Trophoblast cell (in vitro differentiated cells and primary cell): Measurements from ENCODE around the gene CHIC2.
"Not testable (repeated sequence)": the region's sequence is repeated elsewhere in the genome, so short reads cannot be mapped to it uniquely, and the experiment has no call there.

Experiments used
- DNase-seq, 2 donors: peaks; one replicate each; pipeline ENCODE4 v3.0.0-alpha.2; 2016
- H2AFZ ChIP-seq: 2 replicates; pipeline ENCODE4 v1.6.1; 2013; ENCODE audit warnings: low read length, moderate library complexity, mild to moderate bottlenecking; ENCODE audit not compliant: insufficient read depth, poor library complexity
- H2AK5ac ChIP-seq: 2 replicates; pipeline ENCODE4 v1.6.1; 2013; ENCODE audit warnings: mild to moderate bottlenecking, low read length
- H2BK120ac ChIP-seq: 2 replicates; pipeline ENCODE4 v1.6.1; 2013; ENCODE audit warnings: low read length, mild to moderate bottlenecking, moderate library complexity; ENCODE audit not compliant: insufficient read depth, poor library complexity
- H2BK12ac ChIP-seq: 2 replicates; pipeline ENCODE4 v1.6.1; 2013; ENCODE audit warnings: mild to moderate bottlenecking, low read length, moderate library complexity
- H2BK5ac ChIP-seq: 2 replicates; pipeline ENCODE4 v1.6.1; 2013; ENCODE audit warnings: low read length, low read depth, moderate library complexity, mild to moderate bottlenecking; ENCODE audit not compliant: poor library complexity
- H3K14ac ChIP-seq: 2 replicates; pipeline ENCODE4 v1.6.1; 2013; ENCODE audit warnings: mild to moderate bottlenecking, low read length
- H3K18ac ChIP-seq: 2 replicates; pipeline ENCODE4 v1.6.1; 2013; ENCODE audit warnings: mild to moderate bottlenecking, low read length
- H3K23ac ChIP-seq: 2 replicates; pipeline ENCODE4 v1.6.1; 2013; ENCODE audit warnings: low read length
- H3K27ac ChIP-seq: 2 replicates; pipeline ENCODE4 v1.5.1; 2013; ENCODE audit warnings: low read depth, mild to moderate bottlenecking, inconsistent platforms, low read length, moderate library complexity
- H3K27me3 ChIP-seq: 2 replicates; pipeline ENCODE4 v1.6.1; 2013; ENCODE audit warnings: inconsistent platforms, mild to moderate bottlenecking, low read length, moderate library complexity; ENCODE audit not compliant: insufficient read depth
- H3K36me3 ChIP-seq, 2 experiments: 1 replicate in 1 of 2; 2 replicates in 1 of 2; pipeline ENCODE4 v1.6.1; 2013; ENCODE audit warnings: low read length in 2 of 2, mild to moderate bottlenecking in 2 of 2, moderate library complexity in 1 of 2; ENCODE audit not compliant: insufficient read depth in 2 of 2, control insufficient read depth in 1 of 2
- H3K4ac ChIP-seq: 2 replicates; pipeline ENCODE4 v1.6.1; 2013; ENCODE audit warnings: low read depth, mild to moderate bottlenecking, low read length, moderate library complexity
- H3K4me1 ChIP-seq, 2 experiments: 1 replicate in 1 of 2; 2 replicates in 1 of 2; pipeline ENCODE4 v1.6.1; 2013; ENCODE audit warnings: low read length in 2 of 2, mild to moderate bottlenecking in 2 of 2, moderate library complexity in 1 of 2; ENCODE audit not compliant: insufficient read depth in 2 of 2, control insufficient read depth in 1 of 2
- H3K4me2 ChIP-seq: 2 replicates; pipeline ENCODE4 v1.6.1; 2013; ENCODE audit warnings: inconsistent platforms, mild to moderate bottlenecking, low read length, moderate library complexity
- H3K4me3 ChIP-seq: 2 replicates; pipeline ENCODE4 v1.5.1; 2013; ENCODE audit warnings: mild to moderate bottlenecking, low read depth, low read length, inconsistent platforms
- H3K79me1 ChIP-seq: one replicate; pipeline ENCODE4 v1.6.1; 2013; ENCODE audit warnings: low read length
- H3K79me2 ChIP-seq: 2 replicates; pipeline ENCODE4 v1.6.1; 2013; ENCODE audit warnings: low read length, mild to moderate bottlenecking; ENCODE audit not compliant: control insufficient read depth, insufficient read depth, poor library complexity
- H3K9ac ChIP-seq: 2 replicates; pipeline ENCODE4 v1.6.1; 2013; ENCODE audit warnings: mild to moderate bottlenecking, low read length
- H3K9me3 ChIP-seq: 2 replicates; pipeline ENCODE4 v1.6.1; 2013; ENCODE audit warnings: low read depth, mild to moderate bottlenecking, control low read depth, inconsistent platforms, low read length; ENCODE audit not compliant: insufficient read depth
- H4K12ac ChIP-seq: 2 replicates; pipeline ENCODE4 v1.6.1; 2013; ENCODE audit warnings: low read depth, mild to moderate bottlenecking, low read length, moderate library complexity
- H4K8ac ChIP-seq: 2 replicates; pipeline ENCODE4 v1.6.1; 2013; ENCODE audit warnings: low read depth, mild to moderate bottlenecking, low read length, moderate library complexity
- H4K91ac ChIP-seq: one replicate; pipeline ENCODE4 v1.6.1; 2013; ENCODE audit warnings: low read depth, mild to moderate bottlenecking, low read length, moderate library complexity
- WGBS: extraction: QIAGEN DNeasy Blood & Tissue Kit; methylation state at CpG from one replicate; pipeline ENCODE4 v1.1.7; 2013; ENCODE audit warnings: missing lambda C conversion rate; ENCODE audit not compliant: insufficient read length, insufficient coverage; ENCODE audit errors: extremely low coverage; 5-methylcytosine and 5-hydroxymethylcytosine counted together

Gene CHIC2

GRCh38 chr4:54050214-54050904, 14.0 kb downstream of the CHIC2 start:
- H3K18ac ChIP-seq, result no peak overlapping the region
- H2AFZ ChIP-seq, result no peak overlapping the region
- no peak overlapping the region for H3K4ac ChIP-seq
- no peak overlapping the region for H2BK5ac ChIP-seq
- H3K14ac ChIP-seq, result no peak overlapping the region
- no peak overlapping the region for H2BK120ac ChIP-seq
- no peak overlapping the region for H2BK12ac ChIP-seq
- no peak overlapping the region for H4K12ac ChIP-seq
- no peak overlapping the region for H2AK5ac ChIP-seq
- H3K27me3 ChIP-seq, result no peaks in the 10 kb centered on the region
- H3K4me3 ChIP-seq, result no peak overlapping the region
- no peak overlapping the region for H3K23ac ChIP-seq
- no peak overlapping the region for H3K27ac ChIP-seq
- no peaks in the 10 kb centered on the region for H3K9me3 ChIP-seq
- no CpG with 5 or more reads among the region's 1 CpG for WGBS
- no peak overlapping the region for H4K8ac ChIP-seq
- no peaks in the 10 kb centered on the region for H3K79me1 ChIP-seq
- H3K4me2 ChIP-seq, result no peak overlapping the region
- H3K79me2 ChIP-seq, result no peaks in the 10 kb centered on the region
- H3K36me3 ChIP-seq, result peaks cover 4 to 6% of the 10 kb centered on the region in 2 experiments
- no peak overlapping the region for H4K91ac ChIP-seq
- H3K9ac ChIP-seq, result no peak overlapping the region
- no peaks in the 10 kb centered on the region for H3K4me1 ChIP-seq
- peak in 1 of 2 donors; percentile 73 for DNase-seq

- not testable (repeated sequence) for H3K79me2 ChIP-seq, H3K27me3 ChIP-seq, H4K12ac ChIP-seq, H3K79me1 ChIP-seq, H3K9ac ChIP-seq, DNase-seq, H3K4me3 ChIP-seq, H2AFZ ChIP-seq, H3K27ac ChIP-seq, H2BK5ac ChIP-seq, H2AK5ac ChIP-seq, H3K18ac ChIP-seq, H2BK120ac ChIP-seq, H3K4me1 ChIP-seq, H3K4me2 ChIP-seq, H3K23ac ChIP-seq, H3K14ac ChIP-seq, H3K36me3 ChIP-seq, H2BK12ac ChIP-seq, H3K4ac ChIP-seq, H3K9me3 ChIP-seq, H4K91ac ChIP-seq, H4K8ac ChIP-seq
- no CpG with 5 or more reads among the region's 4 CpGs for WGBS
Measured at GRCh38 chr4:54043630-54044029, 20.8 kb downstream of the CHIC2 start.

GRCh38 chr4:54041933-54042332, 22.5 kb downstream of the CHIC2 start:
- no peak for DNase-seq
- Histone ChIP-seq H2BK5ac (no peak overlapping the region), H4K8ac (no peak overlapping the region), H4K12ac (no peak overlapping the region), H3K4me3 (no peak overlapping the region), H3K9ac (no peak overlapping the region), H2BK12ac (no peak overlapping the region), H3K27me3 (no peaks in the 10 kb centered on the region), H3K36me3 (peaks cover 2 to 7% of the 10 kb centered on the region in 2 experiments), H3K9me3 (no peaks in the 10 kb centered on the region), H3K79me2 (no peaks in the 10 kb centered on the region), H2BK120ac (no peak overlapping the region), H2AFZ (no peak overlapping the region), H2AK5ac (no peak overlapping the region), H3K27ac (no peak overlapping the region), H3K79me1 (no peaks in the 10 kb centered on the region), H3K4me2 (no peak overlapping the region), H4K91ac (no peak overlapping the region), H3K18ac (no peak overlapping the region), H3K4me1 (no peaks in the 10 kb centered on the region), H3K23ac (no peak overlapping the region), H3K14ac (no peak overlapping the region), H3K4ac (no peak overlapping the region)
- no CpG with 5 or more reads among the region's 2 CpGs for WGBS

DNA sequence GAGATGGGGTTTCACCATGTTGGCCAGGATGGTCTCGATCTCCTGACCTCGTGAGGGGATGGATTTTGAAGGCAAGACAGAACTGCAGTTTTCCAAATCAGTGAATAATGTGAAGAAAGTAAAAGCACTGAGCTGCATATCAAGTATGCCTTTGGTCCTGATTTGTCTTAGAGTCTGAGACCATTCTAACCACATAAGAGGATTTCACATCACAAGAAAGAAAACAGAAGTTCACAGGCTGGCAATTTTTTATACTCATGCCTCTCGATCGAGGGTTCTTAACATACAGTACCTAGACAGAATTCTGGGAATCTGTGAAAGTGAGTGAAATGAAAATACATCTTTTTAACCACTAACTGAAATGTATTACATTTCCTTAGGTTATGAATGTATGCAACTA, 23.3 kb downstream of the CHIC2 start:
- Histone ChIP-seq H3K4ac (no peak overlapping the region), H3K9me3 (no peaks in the 10 kb centered on the region), H4K12ac (no peak overlapping the region), H3K36me3 (peaks cover 2 to 8% of the 10 kb centered on the region in 2 experiments), H3K4me2 (no peak overlapping the region), H2BK12ac (no peak overlapping the region), H3K79me1 (no peaks in the 10 kb centered on the region), H3K27ac (no peak overlapping the region), H3K23ac (no peak overlapping the region), H2BK5ac (no peak overlapping the region), H3K27me3 (no peaks in the 10 kb centered on the region), H2BK120ac (no peak overlapping the region), H2AFZ (no peak overlapping the region), H4K8ac (no peak overlapping the region), H3K4me1 (no peaks in the 10 kb centered on the region), H3K18ac (no peak overlapping the region), H4K91ac (no peak overlapping the region), H2AK5ac (no peak overlapping the region), H3K79me2 (no peaks in the 10 kb centered on the region), H3K14ac (no peak overlapping the region), H3K4me3 (no peak overlapping the region), H3K9ac (no peak overlapping the region)
- DNase-seq, result no peak
- WGBS, result no CpG with 5 or more reads among the region's 4 CpGs
